T-helper 2 cell (primary cell): ENCODE measurements around the gene PTGR3.
"Not testable (repeated sequence)": the region's sequence is repeated elsewhere in the genome, so short reads cannot be mapped to it uniquely, and the experiment has no call there.

Experiments used
- DNase-seq, 5 experiments: peaks; one replicate each; pipeline versions ENCODE4 v3.0.0 to v3.0.0-alpha.2; 2012 to 2022

The PTGR3 gene

DNA sequence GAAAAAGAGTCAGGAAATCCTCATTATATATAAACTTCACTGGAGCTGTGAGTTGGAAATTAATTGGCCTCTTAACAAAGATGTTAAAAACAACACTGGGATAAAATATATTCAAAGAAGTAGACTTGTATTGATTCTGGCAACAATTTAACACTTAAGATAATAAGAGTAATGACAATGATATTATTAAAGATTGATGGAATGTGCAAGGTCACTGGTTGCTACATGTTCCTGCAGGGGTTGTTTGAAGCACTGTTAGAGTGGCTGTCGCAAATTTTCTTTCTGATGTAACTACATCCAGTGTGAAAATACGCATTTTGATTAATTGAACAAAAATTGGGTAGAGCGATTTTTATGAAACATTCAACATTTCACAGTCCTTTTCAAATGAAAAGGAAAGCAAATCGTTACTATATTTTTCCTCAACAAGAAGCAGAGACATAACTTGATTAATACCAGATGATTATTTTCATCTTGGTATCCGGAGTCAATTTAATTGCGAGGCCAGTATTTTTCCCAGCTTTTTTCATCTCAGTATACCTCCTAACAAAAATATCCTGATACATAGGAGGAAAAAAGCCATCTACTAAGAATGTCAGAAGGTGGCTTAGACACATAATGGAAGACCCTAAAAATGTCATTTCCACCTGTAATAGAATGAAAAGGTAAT lies 6.1 kb downstream of the PTGR3 start:
- DNase-seq, result no peak

DNA sequence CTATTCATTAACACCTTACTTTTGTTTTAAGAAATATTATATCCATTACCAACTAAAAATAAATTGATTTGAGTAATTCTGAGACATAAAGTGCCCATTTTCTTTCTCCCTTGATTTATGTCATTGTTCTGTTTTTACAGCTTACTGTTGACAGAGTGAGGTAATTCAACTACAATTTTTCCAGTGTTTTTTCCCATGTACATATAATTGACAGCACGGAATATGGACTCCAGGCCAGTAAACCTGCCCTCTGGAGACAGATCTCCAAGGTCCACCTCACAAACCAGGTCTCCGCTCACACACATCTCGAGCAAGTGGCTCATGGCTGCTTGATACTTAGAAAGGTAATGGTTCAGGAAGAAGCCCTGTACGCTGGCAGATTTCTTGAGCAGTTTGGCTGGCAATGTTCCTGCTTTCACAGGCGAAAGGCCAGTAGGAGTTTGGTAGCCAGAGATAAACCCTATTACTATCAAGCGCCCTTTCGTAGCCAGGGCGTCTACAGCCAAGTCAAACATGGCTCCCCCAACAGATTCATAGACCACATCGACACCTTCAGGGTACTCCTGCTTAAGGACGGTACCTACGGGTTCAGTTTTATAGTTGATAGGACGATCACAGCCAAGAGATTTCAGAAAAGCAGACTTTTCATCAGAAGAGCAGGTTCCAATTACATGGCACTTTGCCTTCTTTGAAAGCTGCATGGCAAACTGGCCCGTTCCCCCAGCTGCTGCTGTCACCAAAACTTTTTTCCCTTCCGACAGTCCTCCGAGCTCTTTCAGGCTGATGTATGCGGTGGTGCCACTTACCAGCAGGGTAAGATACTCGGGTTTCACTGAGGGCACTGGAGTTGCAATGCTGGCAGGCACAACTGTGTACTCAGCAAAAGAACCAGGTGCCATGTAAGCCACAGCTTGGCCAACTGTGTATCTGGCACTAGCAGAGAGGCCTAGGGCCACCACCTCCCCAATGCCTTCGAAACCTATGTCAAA lies 7.4 kb downstream of the PTGR3 start:
- no peak for DNase-seq

DNA sequence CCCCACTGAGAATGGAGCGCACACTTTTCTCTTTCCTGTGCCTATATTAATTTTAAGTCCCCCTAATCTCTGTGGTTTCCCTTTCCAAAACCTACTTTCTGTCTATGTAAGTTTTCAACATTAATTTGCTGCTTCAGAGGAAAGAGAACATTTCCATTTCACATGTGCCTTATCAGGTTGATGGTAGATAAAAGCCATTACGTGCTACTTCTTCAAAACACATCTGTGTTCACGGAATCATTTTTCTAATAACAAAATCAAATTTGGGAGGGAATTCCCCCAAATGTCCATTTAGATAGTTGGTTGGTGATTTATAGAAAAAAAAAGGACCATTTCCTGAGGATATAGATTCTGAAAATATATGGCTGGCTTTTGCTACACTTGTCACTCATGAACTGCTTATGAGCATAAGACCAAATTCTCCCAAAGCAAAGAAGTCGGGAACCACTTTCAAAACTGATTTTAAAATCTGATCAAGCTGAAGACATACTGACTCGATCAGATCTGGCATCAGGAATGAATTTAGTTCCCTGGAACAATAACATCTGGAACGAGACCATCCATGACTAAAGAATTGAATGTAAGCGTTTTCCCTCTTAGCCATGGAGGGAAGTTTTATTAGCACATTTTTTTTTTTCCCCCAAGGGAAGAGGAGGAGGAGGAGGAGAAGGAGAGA lies 8.2 kb downstream of the PTGR3 start:
- peak in 1 of 5 experiments; percentile 31 for DNase-seq

DNA sequence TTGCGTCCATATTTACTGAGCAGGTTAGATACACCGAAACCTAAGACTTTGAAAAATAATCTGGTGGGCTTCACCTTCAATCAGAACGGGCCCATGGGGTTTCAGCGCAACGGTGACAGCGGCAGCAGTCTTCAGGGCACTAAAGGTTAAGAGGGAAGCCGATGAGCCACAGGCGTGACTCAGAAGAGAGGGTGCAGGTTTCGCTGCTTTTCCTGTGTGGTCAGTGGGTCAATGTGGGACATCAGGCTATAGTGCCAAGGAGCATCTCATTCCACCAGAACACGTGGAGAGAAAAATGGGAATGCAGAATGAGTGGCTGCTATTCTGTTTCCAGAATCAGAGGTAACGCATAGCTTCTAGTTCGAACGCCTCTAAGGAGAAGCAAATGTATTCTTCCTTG lies 8.9 kb downstream of the PTGR3 start:
- DNase-seq, result no peak

DNA sequence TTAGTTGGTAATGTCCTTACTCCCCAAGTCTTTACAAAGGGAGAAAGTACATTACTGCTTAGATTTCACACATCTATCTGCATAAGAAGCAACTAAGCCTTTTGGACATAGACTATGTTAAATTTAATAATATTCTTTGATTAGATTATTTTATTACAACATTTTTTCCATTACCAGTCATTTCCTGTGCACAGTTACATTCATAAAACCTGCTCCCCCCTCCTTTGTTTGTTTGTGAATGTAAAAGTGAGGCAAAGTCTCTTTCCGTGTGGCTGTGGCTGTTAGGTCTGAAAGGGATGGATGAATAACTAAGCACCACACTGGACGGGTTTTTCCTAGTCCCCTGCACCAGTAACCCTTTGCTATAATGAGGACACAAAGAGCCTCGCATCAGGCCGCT lies 9.6 kb downstream of the PTGR3 start:
- no peak for DNase-seq

DNA sequence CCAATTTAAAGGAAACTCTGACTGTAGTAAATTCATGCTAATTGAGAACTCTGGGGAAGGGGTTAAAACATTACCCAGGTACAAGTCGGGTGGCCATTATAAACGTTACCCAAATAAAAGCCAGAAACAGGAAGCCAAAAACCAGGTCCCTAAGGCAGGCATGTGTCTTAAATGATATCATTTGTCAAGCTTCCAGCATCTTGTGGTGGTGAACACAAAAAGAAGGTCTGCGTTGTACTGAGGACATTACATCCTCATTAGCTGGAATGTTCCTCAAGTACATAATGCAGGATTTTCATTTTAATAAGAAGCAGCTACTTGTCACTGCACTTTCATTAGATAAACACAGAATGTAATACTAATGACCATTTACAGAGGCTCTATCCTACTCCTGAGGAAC lies 10.9 kb downstream of the PTGR3 start:
- no peak for DNase-seq

DNA sequence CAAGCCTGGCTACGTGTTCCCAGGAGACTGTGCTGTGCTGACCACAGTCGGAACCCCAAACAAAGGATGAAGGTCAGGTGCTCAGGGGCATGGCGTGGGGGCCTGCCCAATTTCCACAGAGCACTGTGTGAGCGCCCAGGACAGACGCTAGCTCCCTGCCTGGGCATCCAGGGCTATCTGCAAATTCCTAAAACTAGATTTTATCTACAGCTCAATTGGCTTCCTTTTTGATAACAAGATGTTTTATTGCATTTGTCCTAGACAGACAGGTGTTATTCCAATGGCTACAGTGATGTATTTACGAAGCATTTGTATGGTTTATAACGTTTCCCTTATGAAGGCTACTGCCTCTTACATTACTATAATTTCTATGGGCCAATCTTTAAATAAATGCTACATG lies 16.0 kb downstream of the PTGR3 start:
- DNase-seq, result no peak

DNA sequence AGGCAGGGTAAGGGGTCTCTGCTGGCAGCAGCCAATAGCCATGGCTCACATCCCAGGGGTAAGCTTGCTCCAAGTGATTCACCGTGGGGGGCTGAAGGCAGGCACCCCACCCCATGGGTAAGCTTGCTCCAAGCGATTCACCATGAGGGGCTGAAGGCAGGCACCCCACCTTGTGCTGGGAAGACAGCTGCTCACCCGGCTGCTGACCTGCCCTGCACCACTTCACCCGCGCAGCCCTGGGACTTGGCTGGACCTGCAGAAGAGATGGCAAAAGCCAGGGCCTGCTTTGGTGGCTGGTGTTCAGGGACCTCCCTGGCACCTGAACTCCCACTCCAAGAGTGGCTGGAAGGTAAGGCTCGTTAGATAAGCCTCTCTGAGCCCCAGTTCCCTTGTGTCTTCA lies 19.2 kb downstream of the PTGR3 start:
- DNase-seq, result no peak

DNA sequence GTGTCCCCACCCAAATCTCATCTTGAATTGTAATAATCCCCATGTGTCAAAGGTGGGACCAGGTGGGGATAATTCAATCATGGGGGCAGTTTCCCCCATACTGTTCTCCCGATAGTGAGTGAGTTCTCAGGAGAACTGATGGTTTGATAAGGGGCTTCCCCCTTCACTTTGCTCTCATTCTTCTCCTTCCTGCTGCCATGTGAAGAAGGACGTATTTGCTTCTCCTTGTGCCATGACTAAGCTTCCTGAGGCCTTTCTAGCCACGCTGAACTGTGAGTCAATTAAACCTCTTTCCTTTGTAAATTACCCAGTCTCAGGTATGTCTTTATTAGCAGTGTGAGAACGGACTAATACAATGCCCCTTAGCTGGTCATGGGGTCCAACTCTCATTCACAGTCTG lies 21.2 kb downstream of the PTGR3 start:
- not testable (repeated sequence) for DNase-seq

DNA sequence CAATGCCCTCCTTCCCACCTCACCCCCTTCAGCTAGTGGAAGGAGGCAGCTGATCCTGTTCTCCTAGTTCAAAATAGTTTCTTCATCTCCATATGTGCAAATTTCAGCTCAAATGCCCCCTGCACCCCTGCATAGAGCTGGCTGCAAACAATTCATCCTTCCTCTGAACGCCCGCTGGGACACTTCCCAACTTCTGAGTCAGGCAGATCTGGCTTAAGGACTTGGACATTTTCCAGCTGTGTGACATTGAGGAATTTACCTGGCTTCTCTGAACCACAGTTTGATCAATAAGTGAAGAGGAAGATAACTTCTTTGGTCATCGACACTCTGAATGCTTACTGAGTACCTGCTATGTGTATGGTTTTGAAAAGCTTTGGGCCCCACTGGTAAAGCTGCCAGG lies 23.5 kb downstream of the PTGR3 start:
- DNase-seq, result no peak

DNA sequence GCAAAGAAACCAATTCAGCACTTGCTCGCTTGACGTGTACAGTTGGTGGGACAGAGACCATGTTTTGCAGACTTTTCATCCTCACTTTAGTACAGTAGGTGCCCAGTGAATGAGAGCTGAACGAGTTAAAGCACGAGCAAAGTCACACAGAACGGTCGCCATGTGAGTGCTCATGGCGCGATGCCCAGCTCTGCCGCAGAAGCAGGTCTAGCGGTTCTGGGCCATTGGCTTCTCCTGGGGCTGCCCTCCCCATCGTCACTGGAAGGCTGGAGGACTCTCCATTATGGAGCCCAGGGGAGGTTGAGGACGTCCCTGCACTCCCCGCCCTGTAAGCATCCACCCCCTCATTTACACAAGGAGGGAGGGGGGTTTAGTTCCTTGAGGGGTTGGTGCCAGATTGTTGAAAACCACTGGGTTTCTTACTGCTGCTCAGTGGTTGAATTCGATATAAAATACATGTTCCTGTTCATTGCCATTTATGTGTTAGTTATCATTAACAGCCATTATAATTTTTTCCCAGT lies 24.9 kb downstream of the PTGR3 start:
- DNase-seq, result no peak

DNA sequence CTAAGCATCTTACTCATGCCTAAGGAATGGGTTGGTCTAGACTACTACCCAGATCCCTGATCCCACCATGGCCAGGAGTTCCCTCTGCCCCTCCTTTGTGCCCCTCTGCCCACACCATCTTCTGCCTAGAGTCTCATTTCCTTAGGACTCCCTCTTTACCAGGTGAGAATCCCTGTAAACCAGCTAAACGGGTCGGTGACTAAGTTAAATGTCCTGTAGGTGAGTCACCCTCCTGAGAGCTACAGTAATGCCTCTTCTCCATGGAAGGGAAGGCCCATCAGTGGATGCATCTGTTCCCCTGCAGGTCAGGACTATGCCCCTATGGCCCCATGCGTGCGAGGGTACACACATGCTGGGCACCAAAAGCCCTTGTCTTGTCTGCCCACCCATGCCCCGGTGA lies 25.4 kb downstream of the PTGR3 start:
- DNase-seq, result no peak

DNA sequence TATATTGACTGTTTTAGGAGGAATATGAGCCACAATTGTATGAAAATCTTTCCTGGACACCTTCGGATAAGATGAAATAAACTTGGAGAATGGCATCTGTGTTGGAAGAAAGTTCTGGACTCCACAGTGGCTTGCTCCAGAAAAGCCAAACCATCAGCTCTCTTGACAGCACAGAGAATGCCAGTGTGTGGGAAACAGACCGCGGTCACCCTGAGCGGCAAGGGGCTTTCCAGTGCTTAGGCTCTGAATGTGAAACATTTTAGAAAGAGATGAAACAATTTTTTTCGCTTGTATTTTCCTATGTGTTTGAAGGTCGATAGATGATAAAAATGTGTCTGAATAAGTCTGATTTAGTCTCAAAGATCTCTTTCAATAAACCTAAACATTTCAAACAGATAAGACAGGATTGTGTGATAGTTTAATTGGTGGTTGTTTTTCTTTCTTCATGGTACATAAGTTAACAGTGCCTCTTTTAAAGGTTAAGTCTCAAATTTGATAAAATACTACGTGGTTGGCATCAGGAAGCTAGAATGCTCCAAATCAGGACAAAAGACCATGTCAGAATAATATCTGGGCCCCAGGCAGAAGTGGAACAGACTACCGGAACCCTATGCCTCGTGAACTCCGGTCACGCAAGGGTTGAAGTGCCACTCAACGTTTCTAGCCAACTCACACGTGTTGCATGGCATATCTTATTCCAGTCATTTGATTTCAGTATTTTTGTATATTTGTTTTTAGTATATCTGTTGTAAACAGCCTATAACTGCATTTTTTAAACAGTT lies 28.9 kb downstream of the PTGR3 start:
- DNase-seq, result no peak

DNA sequence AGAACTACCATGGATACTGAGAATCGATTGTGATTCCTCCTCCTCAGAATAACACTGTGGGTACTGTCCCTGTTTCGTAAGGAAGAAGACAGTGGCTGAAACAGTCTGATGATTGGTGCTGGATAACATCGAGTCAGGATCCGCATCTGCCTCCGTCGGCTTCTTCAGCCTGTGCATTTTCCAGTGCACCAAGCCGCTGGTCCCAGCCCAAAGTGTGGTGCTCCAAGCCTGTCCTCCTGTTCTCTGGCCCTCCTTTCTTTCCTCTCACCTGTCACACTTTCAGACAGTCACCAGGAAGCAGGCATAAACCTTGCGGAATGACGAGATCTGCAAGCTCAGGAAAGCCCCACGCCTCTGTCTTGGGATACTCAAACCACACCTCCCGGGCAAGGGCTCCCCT lies 30.6 kb downstream of the PTGR3 start:
- DNase-seq, result no peak

DNA sequence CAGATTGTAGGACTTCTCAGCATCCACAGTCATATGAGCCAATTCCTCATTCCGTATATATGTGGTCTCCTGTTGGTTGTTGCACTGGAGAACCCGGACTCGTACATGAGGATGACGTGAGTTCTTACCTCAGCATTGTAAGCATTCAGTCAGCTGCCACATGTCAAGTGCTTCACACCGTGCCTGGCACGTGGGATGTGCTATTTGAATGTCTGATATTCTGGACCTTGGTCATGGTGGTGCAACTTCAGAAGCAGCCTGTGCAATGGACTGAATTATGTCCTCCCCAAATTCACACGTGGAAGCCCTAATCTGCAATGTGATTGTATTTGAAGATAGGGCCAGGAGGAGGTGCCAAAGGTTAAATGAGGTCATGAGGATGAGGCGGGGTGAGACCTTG lies 32.1 kb downstream of the PTGR3 start:
- DNase-seq, result no peak

DNA sequence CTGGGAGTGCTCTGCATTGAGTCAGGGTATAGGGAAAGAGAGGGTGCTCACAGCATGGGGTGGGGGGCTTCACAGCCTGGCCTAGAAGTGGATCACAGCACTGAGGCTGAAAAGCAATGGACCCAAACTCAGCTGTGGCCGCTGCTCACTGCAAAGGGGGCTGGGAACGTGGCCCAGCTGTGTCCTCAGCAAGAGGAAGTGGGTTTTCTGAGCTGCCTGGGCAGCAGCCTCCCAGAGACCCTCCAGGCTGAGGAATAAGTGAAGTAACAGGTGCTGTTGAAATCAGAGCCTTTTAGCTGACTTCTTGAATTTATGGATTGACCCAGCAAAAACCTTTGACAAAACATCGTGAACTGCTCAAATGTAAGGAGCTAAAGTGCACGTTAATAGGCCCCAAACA lies 35.2 kb downstream of the PTGR3 start:
- DNase-seq, result no peak

DNA sequence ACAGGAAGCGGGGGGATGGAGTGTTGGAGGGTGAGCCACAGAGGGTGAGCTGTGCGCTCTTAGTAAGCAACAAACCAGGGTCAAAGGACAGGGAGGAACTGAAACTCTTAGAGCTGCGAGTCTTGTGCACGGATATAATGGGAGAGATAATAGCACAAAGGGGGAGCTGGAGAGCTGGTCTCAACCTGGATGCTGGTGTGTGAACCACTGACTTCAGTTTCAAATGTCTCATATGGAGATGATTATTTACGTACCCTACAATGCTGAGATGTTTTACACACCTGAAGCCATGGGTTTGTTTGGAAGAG lies 35.9 kb downstream of the PTGR3 start:
- peak in 1 of 5 experiments; percentile 9 for DNase-seq

DNA sequence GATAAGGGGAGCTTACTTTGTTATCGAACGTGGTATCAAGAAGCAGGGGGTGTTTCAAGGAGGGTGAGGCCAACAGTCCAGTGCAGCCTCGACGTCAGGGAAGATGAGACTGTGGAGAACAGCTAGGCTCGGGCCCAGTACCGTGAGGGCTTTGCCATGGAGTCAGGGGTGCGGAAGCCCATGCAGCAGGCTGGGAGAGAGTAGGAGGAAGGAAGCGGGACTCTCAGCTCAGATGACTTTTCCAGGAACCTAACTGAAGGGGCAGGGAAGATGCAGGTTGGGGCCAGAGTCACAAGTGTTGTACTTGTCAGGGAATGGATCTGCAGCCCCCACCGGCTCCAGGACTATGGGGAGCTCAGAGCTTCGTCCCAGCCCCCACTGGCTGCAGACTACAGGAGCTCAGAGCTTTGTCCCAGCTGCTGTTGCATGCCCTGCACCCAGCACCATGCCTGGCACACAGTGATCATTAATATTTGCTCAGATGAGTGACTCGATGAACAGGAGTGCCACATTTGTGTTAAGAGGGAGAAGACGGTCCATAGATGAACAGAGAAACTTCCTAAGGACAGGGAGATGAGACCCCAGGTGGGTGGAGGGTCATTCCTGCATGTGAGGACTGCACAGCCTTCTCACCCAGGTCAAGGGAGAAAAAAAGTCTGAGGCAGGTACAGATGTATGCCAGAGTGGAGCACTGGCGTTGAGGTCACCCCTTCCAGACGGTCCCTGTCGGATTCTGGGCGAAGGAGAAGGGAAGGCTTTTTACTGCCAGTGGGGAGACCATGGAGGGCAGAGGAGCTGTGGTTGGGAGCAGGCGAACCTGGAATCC lies 36.4 kb downstream of the PTGR3 start:
- DNase-seq, result no peak

DNA sequence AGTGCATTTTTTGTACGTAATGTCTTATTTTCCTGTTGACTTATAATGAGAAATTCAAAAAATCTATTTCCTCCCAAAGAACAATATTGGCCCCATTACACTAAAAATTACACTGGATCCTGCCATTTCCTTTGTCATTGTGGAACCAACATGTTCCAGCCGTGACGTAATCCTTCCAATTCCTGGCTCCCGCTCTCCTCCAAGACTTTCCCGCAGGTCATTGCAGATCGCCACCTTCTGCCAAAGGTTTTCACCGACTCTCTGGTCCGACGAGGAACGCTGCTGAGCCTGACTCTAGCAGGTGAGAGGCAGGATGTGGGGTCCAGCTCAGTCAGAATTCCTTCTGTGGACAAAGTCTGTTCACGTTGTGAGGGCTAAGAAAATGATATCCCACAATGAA lies 38.0 kb downstream of the PTGR3 start:
- no peak for DNase-seq

DNA sequence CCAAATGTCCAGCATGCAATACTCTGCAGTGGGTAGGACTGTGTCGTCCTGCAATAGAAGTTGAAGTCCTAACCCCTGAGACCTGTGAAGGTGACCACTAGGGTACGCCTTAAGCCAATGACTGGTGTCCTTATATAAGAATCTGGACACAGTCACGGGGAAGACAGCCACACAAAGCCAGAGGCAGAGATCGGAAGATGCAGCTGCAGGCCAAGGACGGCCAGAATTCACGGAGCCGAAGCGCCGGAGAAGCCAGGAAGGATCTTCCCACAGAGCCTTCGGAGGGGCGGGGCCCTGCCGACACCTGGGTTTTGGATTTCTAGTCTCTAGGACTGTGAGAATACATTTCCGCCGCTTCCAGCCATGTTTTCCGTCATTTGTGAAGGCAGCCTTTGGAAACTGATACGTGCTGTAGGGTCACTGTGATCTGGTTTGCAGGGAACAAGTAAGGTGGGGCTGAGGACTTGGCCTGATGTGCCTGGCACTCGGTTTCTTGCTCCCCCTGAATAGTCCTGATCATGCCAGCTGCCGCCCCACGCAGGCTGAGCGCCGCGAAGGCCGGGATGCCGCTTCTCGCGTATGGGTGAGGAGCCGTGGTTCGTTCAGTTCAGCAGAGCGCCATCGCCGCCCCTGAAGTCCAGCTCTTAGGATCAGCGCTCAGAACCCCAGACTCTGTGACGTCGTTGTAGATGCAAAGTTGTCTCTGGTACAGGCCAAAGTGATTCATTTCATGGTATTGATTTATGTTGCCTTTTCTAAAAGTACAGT lies 38.7 kb downstream of the PTGR3 start:
- DNase-seq, result no peak

DNA sequence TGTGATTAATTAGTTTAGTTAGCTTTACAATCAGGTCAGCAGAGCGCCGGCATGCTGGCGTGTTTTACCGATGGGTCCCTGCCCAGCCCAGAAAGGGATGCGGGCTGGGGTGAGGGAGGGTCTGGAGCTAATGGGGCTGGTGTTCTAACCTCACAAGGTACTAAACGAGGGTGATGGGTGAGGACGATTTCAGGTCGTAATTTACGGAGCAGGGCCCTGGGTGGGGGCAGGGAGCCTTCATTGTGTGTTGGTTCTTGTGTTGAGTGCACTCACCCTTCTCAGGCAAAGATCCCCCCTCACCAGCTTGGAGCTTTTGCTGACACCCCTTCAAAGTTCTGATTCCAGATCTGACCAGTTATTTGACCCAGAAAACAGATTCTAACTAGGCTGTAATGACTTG lies 39.5 kb downstream of the PTGR3 start:
- no peak for DNase-seq
